Right ventricle myocardium superior (tissue), 1 donor: ENCODE measurements around the gene MORC4. TPM values are rescaled to one million over a fixed set of nuclear protein-coding genes. Genes with fewer than 3 reads are reported as not detected.
"Not testable (repeated sequence)": the region's sequence is repeated elsewhere in the genome, so short reads cannot be mapped to it uniquely, and the experiment has no call there.

Experiments used
- ATAC-seq: fragments of 200-7000 bp; cut with Tn5 transposase; one replicate; pipeline ENCODE4 v1.9.1; 2020; ENCODE audit warnings: mild to moderate bottlenecking; ENCODE audit not compliant: poor library complexity
- DNase-seq: peaks from one replicate; pipeline ENCODE4 v3.0.0-alpha.2; 2020
- intact Hi-C: fragments of 100-400 bp; cut with DNase I; formaldehyde crosslinking; loops from one replicate; pipeline ENCODE4 v1.11.2; 2022
- long read RNA-seq: library from polyadenylated mRNA; unstranded; transcript quantifications from one replicate; pipeline ENCODE4 v2.0.0, GENCODE V29; 2021
- total RNA-seq: library from RNA; stranded (reverse); fragmentation: NEBNext Ultra II Directional; extraction: Animal tissue kit (Norgen Biotek cat#: 25700); gene quantifications from one replicate; pipeline ENCODE4 v1.2.1, GENCODE V29; 2021
- donor health status: DM: no; HTN: yes; CAD: no; lungs with severe emphysema.

Gene MORC4
- 2.4 TPM for total RNA-seq
- long read RNA-seq, partial matches to known transcripts, result 0 of 3 reads
- long read RNA-seq, other reads (novel, unspliced or antisense), result 3 of 3 reads

DNA sequence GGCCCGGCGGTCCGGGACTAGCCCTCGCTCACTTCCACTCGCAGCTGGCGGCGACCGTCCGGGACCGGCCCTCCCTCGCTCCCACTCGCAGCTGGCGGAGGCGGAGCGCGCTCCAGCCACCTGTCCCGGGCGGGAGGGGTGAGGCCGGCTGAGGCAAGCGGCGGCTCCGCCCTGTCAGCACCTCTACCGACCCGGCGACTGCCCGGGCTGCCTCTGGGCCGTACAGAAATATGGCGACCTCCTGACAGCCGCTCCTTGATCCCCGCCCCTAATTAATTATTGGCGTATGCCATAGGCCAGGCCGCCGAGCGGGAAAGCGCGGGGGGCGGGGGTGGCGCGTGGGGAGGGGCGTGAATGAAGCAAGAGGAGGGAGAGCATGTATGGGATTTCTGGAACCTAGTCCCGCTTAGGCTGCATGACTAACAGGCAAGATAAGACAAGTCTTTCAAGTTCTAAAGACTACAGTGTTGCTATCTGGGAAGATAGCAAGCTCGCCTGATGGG lies at the start of gene MORC4:
TSS of gene MORC4 (minus strand) at position 200 of the 503 bp plus-strand sequence. CDS start 243 bp downstream, outside the sequence.
- intact Hi-C loops, result no loop called here
- ATAC-seq, result peak; percentile 97
- DNase-seq, result peak; percentile 83

DNA sequence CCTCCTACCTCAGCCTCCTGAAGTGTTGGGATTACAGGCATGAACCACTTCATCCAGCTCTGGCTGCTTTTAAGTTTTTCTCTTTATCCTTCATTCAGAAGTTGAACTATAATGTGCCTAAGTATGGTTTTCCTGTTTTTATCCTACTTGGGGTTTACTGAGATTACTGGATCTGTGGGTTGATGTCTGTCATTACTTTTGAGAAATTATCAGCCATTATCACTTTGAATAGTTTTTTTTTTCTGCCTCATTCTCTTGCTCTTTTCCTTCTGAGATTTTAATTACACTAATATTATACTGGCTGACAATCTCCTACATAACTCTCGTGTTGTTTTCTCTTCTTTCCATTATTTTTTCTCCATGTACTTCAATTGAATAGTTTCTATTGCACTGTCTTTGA lies 47.6 kb upstream of the MORC4 start:
- no peak for ATAC-seq
- no peak for DNase-seq
- intact Hi-C loops, result no loop called here

- DNase-seq, result no peak
- intact Hi-C loops, result no loop called here
- no peak for ATAC-seq
Observed at GRCh38 chrX:107029752-107030151, 29.7 kb upstream of the MORC4 start.

DNA sequence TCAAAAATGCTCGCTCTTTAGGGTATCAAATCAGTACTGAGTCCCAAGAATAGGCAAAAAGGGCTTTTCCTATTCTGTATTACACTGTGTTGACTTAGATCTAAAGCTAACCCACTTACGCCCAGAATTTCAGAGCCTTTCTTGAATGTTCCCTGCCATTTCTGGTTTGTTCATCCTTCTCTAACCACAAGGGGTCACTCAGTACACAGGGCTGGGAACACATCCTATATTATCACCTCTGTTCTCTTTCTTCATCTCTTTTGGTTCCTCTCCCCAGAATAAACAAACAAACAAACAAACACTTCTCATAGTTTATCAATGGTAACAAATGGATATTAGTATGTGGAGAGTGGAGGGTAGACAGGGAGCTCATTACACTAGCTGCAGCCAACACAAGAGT lies 25.5 kb upstream of the MORC4 start:
- DNase-seq (no peak), ATAC-seq (no peak)
- intact Hi-C loops, result no loop called here

- no peak for ATAC-seq
- intact Hi-C loops, result no loop called here
- no peak for DNase-seq
Observed at GRCh38 chrX:107014936-107015335, 14.9 kb upstream of the MORC4 start.

DNA sequence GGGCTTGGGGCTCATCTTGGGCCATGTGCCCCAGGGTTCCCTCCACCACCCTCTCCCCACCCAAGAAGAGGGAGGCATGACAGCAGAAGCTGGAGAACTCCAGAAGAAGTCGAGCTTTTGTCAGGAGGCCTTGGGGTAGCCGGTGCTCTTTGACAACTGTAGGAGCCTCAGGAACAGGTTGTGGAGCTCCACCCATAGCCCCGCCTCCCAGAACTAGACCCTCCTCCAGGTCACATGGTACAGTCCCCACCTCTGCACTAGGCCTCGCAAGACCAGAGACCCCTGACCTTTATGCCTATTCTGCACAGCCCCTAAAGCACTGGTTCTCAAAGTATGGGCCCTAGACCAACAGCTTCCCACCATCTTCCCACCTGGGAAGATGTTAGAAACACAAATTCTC lies 8.0 kb upstream of the MORC4 start:
- no peak for ATAC-seq
- intact Hi-C loops, result no loop called here
- no peak for DNase-seq

GRCh38 chrX:106999002-106999975 lies 723 bp downstream of the MORC4 start:
- peak; percentile 86 for ATAC-seq
- intact Hi-C loops, result no loop called here
- DNase-seq, result peak; percentile 67

GRCh38 chrX:106997611-106998010 lies 2.4 kb downstream of the MORC4 start:
- DNase-seq, result no peak
- intact Hi-C loops, result no loop called here
- no peak for ATAC-seq

DNA sequence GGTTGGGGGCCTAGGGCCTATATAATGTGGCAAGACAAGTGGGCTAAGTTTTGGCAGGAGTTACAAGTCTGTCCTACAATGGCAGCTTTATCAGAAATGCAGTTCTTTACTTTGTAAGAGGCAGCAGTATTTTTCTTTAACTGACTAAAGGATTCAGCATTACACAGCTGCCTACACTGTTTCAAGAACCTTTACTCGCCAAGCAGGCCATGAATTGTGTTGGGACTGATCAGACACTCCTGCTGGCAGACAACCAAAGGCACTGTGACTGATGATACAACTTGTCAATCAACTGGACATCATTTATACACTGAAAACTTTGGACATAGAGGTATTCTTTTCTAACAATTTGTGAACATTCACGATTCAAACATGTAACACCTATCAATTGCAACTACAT lies 4.3 kb downstream of the MORC4 start:
- ATAC-seq, result no peak
- no peak for DNase-seq
- intact Hi-C loops, result no loop called here

GRCh38 chrX:106987488-106987887 lies 12.5 kb downstream of the MORC4 start:
- intact Hi-C loops, result no loop called here
- DNase-seq (no peak), ATAC-seq (no peak)

- intact Hi-C loops, result no loop called here
- DNase-seq (no peak), ATAC-seq (no peak)
Observed at GRCh38 chrX:106980952-106981626, 18.9 kb downstream of the MORC4 start.

DNA sequence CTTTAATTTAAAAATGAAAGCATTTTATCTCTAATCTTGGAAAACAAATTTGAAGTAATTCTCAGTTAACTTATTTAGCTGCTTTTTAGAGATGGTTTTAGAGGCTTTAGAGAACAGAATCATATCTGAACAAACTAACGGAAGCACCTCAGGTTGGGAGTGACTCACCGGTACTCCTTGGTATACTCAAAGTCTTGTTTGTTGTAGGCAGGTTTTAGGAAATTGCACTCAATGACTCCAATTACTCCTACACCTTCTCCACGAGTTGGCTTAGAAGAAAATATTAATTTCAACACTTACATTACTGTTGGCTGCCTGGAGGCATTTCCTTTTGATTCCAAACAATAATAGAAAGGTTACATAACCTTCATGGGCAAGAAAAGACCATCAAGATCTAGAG lies 23.6 kb downstream of the MORC4 start:
- intact Hi-C loops, result no loop called here
- no peak for DNase-seq
- ATAC-seq, result no peak

GRCh38 chrX:106973433-106974149 lies 26.4 kb downstream of the MORC4 start:
- intact Hi-C loops, result no loop called here
- DNase-seq, result no peak
- no peak for ATAC-seq

DNA sequence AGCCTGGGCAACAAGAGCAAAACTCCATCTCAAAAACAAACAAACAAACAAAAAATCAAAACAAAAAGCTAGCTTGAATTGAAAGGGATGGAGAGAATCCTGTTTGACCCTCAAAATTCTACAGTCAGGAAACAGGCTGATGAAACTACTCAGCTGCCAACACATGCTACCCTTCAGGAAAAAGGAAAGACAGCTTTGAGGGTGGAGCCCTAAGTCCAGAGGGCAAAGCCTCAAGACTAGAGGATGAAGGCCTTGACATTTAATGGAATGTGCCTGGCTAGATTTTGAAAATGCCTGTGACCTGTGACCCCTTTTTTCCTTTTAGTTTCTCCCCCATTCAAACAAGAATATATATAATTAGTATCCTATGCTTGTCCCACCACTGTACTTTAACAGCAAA lies 27.1 kb downstream of the MORC4 start:
- DNase-seq (no peak), ATAC-seq (no peak)
- intact Hi-C loops, result no loop called here

DNA sequence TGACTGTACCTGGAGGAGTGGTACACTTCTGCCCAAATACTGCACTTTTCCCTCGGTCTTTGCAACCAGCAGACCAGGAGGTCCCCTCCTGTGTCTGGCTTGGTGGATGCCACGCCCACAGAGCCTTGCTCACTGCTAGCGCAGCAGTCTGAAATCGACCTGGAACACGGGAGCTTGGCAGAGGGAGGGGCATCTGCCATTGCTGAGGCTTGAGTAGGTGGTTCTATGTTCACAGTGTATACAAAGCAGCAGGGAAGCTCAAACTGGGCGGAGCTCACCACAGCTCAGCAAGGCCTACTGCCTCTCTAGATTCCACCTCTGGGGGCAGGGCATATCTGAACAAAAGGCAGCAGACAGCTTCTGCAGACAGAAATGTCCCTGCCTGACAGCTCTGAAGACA lies 33.5 kb downstream of the MORC4 start:
- ATAC-seq, DNase-seq, intact Hi-C loops: not testable (repeated sequence)

DNA sequence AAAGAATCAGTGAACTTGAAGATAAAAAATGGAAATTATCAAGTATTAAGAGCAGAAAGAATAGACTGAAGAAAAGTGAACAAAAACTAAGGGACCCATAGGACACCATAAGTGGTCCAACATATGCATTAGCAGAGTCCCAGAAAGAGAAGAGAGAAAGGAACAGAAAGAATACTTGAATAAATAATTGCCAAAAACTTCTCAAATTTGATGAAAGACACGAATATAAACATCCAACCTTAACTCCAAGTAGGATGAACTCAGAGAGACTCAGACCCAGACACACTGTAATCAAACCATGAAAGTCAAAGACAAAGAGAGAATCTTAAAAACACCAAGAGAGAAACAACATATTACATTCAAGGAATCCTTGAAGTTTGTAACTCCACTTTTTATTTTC lies 35.7 kb downstream of the MORC4 start:
- ATAC-seq, result no peak
- intact Hi-C loops, result no loop called here
- DNase-seq, result no peak

GRCh38 chrX:106963111-106963510 lies 36.9 kb downstream of the MORC4 start:
- intact Hi-C loops, result no loop called here
- ATAC-seq, result no peak
- DNase-seq, result no peak

DNA sequence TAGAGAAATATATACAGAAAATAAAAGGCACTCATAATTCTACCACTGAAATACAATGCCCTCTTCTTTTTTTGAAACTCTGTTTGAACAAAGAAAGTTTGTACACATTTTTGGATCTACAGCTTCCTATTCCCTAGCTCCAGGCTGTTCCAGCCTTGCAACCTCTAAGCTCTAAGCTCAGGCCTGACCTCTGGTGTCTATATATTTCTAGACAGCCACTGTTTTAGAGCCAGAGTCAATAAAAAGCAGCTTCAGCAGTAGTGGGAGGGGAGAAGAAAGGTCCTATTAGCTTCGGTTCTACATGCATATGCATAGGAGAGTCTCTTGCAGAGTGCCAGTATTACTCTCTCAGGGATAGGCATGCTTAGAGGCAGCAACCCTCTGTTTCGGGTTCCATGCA lies 40.1 kb downstream of the MORC4 start:
- DNase-seq (no peak), ATAC-seq (no peak)
- intact Hi-C loops, result no loop called here

DNA sequence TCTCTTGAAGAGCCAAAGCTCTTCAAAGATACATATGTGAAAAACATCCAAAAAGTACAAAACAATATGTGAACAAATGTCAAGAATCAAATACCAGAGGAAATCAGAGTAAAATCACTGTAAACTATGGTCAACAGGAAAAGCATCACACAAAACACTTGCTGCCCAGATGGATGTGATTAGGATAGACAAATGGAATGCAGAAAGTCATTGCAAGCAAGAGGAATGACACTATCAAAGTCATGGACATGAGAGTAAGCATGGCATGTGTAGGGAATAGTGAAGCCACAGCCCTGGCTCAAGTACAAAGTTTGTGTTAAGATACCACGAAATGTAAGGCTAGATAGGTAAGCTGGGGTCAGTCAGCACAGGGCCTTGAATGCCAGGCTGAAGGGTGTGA lies 42.2 kb downstream of the MORC4 start:
- intact Hi-C loops, result no loop called here
- no peak for ATAC-seq
- no peak for DNase-seq
